GM18505 (cell line): Measurements from ENCODE around the gene MAP2K5.

Source experiments
- ATAC-seq: cut with Tn5 transposase; IDR thresholded peaks from one replicate; pipeline ENCODE4 v1.9.1; 2021; ENCODE audit not compliant: unreplicated experiment
- POLR2A ChIP-seq: IDR thresholded peaks from 4 replicates; pipeline ENCODE4 v1.6.1; 2011; ENCODE audit warnings: borderline replicate concordance; ENCODE audit not compliant: insufficient read depth, insufficient read length; ENCODE audit errors: extremely low read depth

MAP2K5 gene

GRCh38 chr15:67766968-67767367 lies 224.5 kb downstream of the MAP2K5 start:
- TF ChIP-seq POLR2A = no peak
- no peak for ATAC-seq

GRCh38 chr15:67768313-67768977 lies 225.9 kb downstream of the MAP2K5 start:
- ATAC-seq = no peak
- no peak for TF ChIP-seq POLR2A

- TF ChIP-seq POLR2A = no peak
- ATAC-seq = no peak
These were observed 227.2 kb downstream of the MAP2K5 start for GRCh38 chr15:67769497-67770357.

- no peak for TF ChIP-seq POLR2A
- ATAC-seq = no peak
These were observed 227.8 kb downstream of the MAP2K5 start for GRCh38 chr15:67770358-67770628.

GRCh38 chr15:67771189-67771800 lies 228.8 kb downstream of the MAP2K5 start:
- ATAC-seq = no peak
- TF ChIP-seq POLR2A = no peak

- TF ChIP-seq POLR2A = no peak
- no peak for ATAC-seq
These were observed 232.1 kb downstream of the MAP2K5 start for GRCh38 chr15:67774626-67775025.

GRCh38 chr15:67775250-67775649 lies 232.7 kb downstream of the MAP2K5 start:
- no peak for TF ChIP-seq POLR2A
- no peak for ATAC-seq

- TF ChIP-seq POLR2A = no peak
- no peak for ATAC-seq
These were observed 233.5 kb downstream of the MAP2K5 start for GRCh38 chr15:67775998-67776397.

GRCh38 chr15:67776600-67776999 lies 234.1 kb downstream of the MAP2K5 start:
- no peak for TF ChIP-seq POLR2A
- no peak for ATAC-seq

- no peak for ATAC-seq
- no peak for TF ChIP-seq POLR2A
These were observed 234.6 kb downstream of the MAP2K5 start for GRCh38 chr15:67777071-67777470.

GRCh38 chr15:67777773-67778172 lies 235.3 kb downstream of the MAP2K5 start:
- no peak for TF ChIP-seq POLR2A
- no peak for ATAC-seq

GRCh38 chr15:67778968-67779548 lies 236.6 kb downstream of the MAP2K5 start:
- no peak for ATAC-seq
- no peak for TF ChIP-seq POLR2A

GRCh38 chr15:67779549-67780111 lies 237.1 kb downstream of the MAP2K5 start:
- TF ChIP-seq POLR2A = no peak
- no peak for ATAC-seq

GRCh38 chr15:67781061-67781460 lies 238.6 kb downstream of the MAP2K5 start:
- no peak for ATAC-seq
- no peak for TF ChIP-seq POLR2A
